NCI-H82 treated with DMSO at 0.1 percent for 48 hours (cell line): Measurements from ENCODE around the gene LGR4.
"Not testable (repeated sequence)": the region's sequence is repeated elsewhere in the genome, so short reads cannot be mapped to it uniquely, and the experiment has no call there.

Source experiments
- DNase-seq: peaks from one replicate; lab custom pipeline; 2025; ENCODE audit not compliant: unreplicated experiment; lab: John Stamatoyannopoulos, UW

The LGR4 gene

GRCh38 chr11:27355575-27356104 is 117.0 kb downstream of the LGR4 start:
- DNase-seq = no peak

GRCh38 chr11:27354359-27354965 is 118.1 kb downstream of the LGR4 start:
- no peak for DNase-seq

GRCh38 chr11:27353593-27354358 is 118.8 kb downstream of the LGR4 start:
- no peak for DNase-seq

- DNase-seq = no peak
Observed at GRCh38 chr11:27352781-27353180, 119.8 kb downstream of the LGR4 start.

- no peak for DNase-seq
Observed at GRCh38 chr11:27350511-27350910, 122.1 kb downstream of the LGR4 start.

GRCh38 chr11:27349919-27350318 is 122.7 kb downstream of the LGR4 start:
- no peak for DNase-seq

GRCh38 chr11:27348340-27348873 is 124.2 kb downstream of the LGR4 start:
- DNase-seq = no peak

GRCh38 chr11:27347359-27348339 is 124.9 kb downstream of the LGR4 start:
- DNase-seq = no peak

GRCh38 chr11:27339941-27340340 is 132.6 kb downstream of the LGR4 start:
- DNase-seq = no peak

GRCh38 chr11:27334764-27335163 is 137.8 kb downstream of the LGR4 start:
- not testable (repeated sequence) for DNase-seq

GRCh38 chr11:27331981-27332380 is 140.6 kb downstream of the LGR4 start:
- no peak for DNase-seq

- DNase-seq = peak; percentile 22
Observed at GRCh38 chr11:27330633-27331270, 141.8 kb downstream of the LGR4 start.

GRCh38 chr11:27329867-27330632 is 142.5 kb downstream of the LGR4 start:
- no peak for DNase-seq

GRCh38 chr11:27328614-27329013 is 144.0 kb downstream of the LGR4 start:
- DNase-seq = no peak

GRCh38 chr11:27327064-27327463 is 145.5 kb downstream of the LGR4 start:
- DNase-seq = not testable (repeated sequence)

- DNase-seq = not testable (repeated sequence)
Observed at GRCh38 chr11:27322196-27322595, 150.4 kb downstream of the LGR4 start.

- not testable (repeated sequence) for DNase-seq
Observed at GRCh38 chr11:27321340-27321739, 151.2 kb downstream of the LGR4 start.

- no peak for DNase-seq
Observed at GRCh38 chr11:27319072-27319471, 153.5 kb downstream of the LGR4 start.

- DNase-seq = no peak
Observed at GRCh38 chr11:27317751-27318150, 154.8 kb downstream of the LGR4 start.
